Measurements from ENCODE around the gene ABRACL.
"Not testable (repeated sequence)": the region's sequence is repeated elsewhere in the genome, so short reads cannot be mapped to it uniquely, and the experiment has no call there.

ABRACL gene, protein sequence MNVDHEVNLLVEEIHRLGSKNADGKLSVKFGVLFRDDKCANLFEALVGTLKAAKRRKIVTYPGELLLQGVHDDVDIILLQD

DNA sequence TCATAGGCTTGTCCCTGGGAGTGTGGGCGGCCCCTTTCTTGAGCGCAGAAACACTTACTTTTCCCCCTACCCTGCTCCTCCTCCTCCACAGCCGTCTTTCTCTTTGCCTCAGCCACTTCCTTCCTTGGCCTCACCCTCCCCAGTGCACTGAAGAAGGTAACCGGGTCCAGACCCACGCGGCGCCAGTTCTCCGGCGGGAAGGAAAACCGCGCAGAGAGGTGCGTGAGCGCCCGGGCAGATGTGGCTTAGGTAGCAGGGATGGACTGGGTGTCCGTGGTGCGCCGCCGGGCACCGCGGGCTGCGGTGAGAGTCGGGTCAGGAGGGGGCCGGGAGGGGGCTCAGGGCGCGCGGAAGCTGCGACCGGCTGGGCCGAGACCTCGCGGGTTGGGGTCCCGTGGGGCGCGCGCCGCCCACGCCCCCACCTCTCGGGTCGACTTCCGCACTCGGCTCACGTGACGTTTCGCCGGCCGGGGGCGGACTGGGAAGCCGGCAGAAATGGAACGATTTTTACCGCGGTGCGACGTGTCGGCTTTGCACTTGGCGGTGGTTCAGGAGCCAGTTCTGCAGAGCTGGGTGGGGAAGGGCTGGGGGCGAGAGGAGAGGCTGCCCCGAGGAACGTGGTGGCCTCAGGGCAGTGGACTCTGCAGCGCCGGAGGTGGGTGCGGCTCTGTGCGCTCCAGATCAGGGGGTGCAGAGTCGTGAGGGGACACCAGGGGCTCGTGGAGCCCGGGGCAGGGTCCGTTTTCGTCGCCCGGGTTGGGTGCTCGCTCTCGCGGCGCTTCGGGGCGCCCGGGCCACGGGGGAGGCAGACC lies at the start of gene ABRACL:
ABRACL (plus strand) TSS at position 88 of the 812 bp plus-strand sequence. CDS start 5,416 bp downstream, outside the sequence.
- no peak for DNase-seq (ENCODE audit: low read depth)
- peak within 1 kb of the TSS; percentile 67 for H3K4me3 ChIP-seq (ENCODE audit: low read depth, low read length)

DNA sequence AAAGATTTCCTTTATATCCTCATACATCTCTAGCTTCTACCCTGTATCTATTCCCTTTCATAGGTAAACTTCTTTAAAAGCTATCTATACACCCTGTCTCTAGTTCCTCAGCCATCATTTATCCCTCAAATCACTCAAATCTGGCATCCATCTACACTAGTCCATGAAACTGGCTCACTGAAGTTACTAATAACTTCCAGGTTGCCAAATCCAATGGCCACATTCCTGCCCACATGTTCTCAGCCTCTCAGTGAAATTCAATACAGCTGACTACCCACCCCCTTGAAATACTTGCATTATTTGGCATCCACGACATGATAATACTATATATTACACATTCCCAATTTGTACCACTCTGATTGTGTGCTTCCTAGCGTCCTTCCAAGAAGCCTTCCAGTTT lies 49.2 kb upstream of the ABRACL start:
- no peak overlapping the region for H3K4me3 ChIP-seq (ENCODE audit: low read depth, low read length)
- no peak for DNase-seq (ENCODE audit: low read depth)

DNA sequence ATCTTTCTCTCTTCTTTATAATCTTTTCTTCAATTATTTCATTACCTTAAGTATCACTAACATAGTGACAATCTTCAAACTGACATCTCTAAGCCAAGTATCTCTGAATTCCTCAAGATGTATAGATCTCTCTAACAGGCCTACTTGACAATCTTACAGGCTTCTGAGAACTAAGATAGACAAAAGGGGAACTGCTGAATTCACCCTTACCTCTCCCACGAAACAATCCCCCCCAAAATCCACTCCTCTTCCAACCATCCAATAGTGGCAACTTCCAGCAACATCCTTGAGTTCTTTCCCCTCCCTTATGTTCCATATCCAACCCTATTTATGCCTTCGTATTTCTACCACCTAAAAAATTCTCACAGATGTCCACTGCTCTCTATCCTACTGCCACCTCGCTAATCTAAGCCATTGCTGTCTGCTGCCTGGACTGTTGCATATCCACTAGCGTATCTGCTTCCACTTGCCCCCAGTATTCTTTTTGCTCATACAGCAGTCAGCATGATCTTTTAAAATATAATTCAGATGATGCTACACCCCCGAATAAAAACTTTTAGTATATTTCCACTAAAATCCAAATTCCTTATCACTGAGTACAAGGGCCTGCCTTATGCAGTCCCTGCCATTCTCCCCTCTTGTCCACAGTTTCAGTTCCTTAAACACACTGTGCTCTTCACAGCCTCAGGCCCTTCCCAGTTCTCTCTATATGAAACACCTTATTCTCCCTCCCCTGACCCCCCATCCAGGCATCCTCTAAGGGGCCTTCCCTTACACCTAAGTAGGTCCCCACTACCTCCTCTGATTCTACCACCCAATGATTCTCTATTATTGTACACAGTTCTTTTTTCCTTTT lies 48.5 kb upstream of the ABRACL start:
- no peak for DNase-seq (ENCODE audit: low read depth)
- H3K4me3 ChIP-seq (ENCODE audit: low read depth, low read length): no peak overlapping the region

DNA sequence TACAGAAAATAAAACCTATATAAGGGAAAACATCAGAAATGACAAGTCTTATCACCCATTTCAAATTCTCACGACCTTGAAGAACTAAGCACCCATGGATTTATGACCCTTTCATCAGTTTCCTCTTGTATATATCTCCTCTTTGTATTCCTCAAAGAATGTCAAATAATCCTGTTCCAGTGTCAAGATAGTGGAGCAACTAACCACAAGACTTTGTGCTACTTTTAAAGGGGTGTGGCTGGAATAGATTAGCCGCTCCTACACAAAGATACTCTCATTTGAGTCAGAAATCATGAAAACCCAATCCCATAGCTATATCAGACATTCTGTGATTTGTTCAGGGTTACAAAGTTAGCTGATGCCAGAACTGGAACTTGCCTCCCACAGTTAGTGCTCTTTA lies 47.1 kb upstream of the ABRACL start:
- no peak for DNase-seq (ENCODE audit: low read depth)

DNA sequence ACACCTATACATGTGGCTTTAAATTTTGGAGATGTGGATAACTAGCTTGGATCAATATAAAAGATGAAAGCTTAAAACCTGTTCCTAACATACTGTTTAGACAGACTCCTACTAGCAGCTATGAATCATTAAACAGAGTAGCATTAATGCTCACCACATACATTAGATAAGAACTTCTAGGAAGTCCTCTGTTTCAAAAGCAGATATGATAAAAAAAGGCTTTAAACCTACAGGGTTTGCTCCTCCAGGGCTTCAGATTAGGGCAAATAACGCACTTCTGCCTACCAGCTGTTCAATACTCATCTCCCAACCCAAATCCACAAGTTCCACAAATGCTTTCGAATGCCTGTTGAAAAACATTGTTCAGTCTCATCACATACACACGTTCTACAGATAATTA lies 42.0 kb upstream of the ABRACL start:
- H3K4me3 ChIP-seq (ENCODE audit: low read depth, low read length): peak overlapping the region; percentile 84
- no peak for DNase-seq (ENCODE audit: low read depth)

More for the DNA sequence above, 47.1 kb upstream of the ABRACL start:
- no peak overlapping the region for H3K4me3 ChIP-seq (ENCODE audit: low read depth, low read length)

DNA sequence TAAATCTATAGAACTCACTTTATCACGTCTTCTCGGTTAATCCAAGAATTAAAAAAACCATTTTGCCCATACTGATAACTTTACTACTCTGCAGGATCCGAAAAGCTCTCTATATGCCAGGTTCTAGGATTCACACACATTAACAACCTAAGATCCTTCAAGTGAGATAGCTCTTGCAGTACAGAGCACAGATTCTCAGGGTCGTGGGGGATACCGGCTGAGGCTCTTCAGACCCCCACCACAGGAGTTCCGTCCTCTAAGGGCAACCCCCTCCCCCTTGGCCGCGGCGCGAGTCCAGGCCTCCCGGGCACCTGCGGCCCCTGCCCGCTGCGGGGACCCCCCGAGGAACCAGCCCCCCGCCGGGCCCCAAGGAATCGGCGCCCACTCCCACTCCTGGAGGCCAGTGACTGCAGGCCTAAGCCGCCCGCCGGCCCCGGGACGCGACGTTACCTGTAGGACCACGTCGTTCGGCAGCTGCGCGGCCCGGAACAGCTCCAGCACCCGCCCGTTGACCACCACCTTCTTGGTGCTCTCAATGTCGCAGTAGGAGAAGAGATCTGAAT lies 41.4 kb upstream of the ABRACL start:
- DNase-seq (ENCODE audit: low read depth): no peak

DNA sequence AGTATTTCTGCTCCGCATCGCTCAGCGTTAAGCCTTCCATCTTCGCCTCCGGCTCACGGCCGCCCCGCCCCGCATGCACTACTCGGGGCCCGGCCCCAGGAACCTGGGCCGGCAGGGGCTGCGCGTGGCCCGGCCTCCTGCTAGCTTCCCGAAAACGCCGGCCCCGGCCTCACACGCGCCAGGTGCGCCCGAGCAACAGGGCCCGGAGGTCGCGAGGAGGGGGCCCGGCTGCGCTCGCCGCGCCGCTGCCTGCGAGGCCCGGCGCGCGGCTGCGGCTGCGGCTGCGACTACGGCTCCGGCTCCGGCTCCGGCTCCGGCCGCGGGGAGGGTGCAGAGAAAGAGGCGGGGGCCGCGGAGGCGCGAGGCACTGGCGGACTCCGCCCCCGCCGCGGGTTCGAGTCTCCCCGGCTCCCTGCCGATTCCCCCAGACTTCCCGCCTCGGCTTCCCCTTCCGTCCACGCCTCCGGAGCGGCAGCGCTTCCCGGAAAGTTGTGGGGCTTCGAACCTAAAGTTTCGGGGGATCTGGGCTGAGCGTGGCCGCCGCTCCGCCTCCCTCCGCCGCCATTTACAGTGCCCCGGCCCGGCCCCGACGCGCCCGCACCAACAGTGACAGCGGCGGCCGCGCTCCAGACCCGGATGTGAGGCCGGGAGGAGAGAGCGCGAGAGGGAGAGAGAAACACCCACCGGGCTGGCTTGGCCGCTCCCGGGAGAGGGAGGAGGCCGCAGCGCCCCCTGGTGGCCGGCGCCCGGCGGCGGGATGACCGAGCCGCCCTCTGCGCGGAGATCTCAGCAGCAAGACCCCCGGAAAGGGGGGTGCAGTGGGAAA lies 40.7 kb upstream of the ABRACL start, which contains the start of gene REPS1:
REPS1 (minus strand) TSS at position 611 of the 826 bp plus-strand sequence; CDS start at position 40, 571 bp downstream.
- DNase-seq (ENCODE audit: low read depth): peak; percentile 67
- H3K4me3 ChIP-seq (ENCODE audit: low read depth, low read length): peak within 1 kb of the TSS; percentile 84

More for the DNA sequence above, 41.4 kb upstream of the ABRACL start:
- H3K4me3 ChIP-seq (ENCODE audit: low read depth, low read length): peak overlapping the region; percentile 84

DNA sequence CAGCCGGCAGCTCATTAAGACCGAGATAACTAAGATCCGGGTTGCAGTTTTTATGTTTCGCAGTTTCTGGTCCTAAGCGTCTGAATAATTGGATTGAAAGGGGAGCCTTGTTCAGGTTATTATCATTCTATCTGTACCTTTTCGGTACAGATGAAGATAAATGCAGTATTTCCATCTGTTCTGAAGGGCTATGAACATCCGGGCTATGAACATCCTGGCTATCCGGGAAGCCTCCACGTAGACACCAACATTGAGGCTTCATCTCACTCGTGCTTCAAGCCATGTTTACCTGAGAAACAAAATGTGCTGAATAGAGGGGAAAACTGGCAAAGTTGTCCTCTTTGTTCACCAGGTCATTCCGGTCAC lies 40.1 kb upstream of the ABRACL start:
- no peak for DNase-seq (ENCODE audit: low read depth)

DNA sequence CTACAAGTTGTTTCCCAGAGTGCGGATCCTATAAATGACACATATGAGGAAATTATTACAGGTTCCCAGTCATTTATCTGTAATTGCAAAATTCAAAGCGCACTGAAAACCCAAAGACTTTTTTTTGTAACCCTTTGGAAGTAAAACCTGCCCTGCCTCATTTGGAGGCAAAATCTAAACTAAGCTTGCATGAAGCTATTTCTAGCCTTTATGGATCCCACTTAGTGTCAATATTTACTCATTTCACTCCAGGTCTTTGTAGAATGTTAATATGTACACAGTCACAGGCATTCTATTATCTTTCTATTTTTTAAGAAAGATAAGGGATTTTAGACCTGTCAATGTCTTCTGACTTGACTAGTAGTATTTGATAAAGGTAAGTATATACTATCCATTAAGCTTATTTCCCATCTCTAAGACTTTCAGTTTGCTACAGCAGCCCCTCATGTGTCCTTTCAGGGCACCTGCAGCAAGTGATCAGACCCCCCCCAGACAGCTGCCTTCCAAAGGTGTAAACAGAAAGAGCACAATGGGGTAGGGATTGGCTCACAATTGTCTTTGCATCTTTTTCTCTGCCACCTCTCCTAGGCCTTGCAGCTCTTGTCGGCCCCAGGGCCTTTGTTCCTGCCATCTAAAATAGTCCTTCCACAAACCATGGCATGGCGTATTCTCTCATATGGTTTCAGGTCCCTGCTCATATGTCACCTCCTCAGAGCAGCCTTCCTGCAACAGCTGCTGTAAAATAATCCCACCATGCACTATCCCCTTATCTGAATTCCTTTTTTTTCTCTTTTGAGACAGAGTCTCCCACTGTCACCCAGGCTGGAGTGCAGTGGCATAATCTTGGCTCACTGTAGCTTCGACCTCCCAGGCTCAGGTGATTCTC lies 39.2 kb upstream of the ABRACL start:
- no peak overlapping the region for H3K4me3 ChIP-seq (ENCODE audit: low read depth, low read length)
- no peak for DNase-seq (ENCODE audit: low read depth)

More for the DNA sequence above, 40.1 kb upstream of the ABRACL start:
- peak overlapping the region; percentile 84 for H3K4me3 ChIP-seq (ENCODE audit: low read depth, low read length)

DNA sequence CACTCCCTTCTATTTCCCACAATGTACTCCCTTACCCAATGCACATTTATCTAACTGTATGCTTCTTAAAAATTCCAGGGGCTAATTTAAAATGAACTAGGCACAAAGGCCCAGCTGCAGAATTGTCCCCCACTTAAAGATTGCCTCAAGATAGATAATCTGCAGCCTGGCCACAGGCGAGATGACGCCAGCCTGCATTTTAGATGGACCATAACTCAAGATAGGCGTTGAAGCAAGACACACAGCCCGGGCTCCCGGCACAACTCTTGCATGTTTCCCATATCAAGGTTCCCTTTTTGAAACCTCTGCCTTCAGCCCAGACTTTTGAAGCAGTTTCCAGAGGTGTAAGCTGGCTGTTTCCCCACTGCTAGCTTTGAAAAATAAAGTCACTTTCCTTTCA lies 37.3 kb upstream of the ABRACL start:
- no peak for DNase-seq (ENCODE audit: low read depth)
- no peak overlapping the region for H3K4me3 ChIP-seq (ENCODE audit: low read depth, low read length)

DNA sequence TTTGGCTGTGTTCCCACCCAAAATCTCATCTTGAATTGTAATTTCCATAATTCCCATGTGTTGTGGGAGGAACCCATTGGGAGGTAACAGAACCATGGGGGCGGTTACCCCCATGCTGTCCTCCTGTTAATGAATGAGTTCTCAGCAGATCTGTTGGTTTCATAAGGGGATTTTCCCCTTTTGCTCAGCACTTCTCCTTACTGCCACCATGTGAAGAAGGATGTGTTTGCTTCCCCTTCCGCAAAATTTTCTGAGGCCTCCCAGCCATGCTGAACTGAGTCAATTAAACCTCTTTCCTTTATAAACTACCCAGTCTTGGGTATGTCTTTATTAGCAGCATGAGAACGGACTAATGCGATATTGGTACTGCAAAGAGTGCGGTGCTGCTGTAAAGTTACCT lies 35.6 kb upstream of the ABRACL start:
- not testable (repeated sequence) for H3K4me3 ChIP-seq (ENCODE audit: low read depth, low read length); DNase-seq (ENCODE audit: low read depth)

DNA sequence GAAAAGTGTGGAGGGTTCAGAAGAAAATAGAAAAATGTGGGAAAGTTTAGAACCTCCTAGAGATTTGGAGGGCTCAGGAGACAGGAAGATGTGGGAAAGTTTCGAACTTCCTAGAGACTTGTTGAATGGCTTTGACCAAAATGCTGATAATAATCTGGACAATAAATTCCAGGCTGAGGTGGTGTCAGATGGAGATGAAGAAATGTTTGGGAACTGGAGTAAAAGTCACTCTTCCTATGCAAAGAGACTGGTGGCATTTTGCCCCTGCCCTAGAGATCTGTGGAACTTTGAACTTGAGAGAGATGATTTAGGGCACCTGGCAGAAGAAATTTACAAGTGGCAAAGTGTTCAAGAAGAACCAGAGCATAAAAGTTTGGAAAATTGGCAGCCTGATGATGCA lies 35.1 kb upstream of the ABRACL start:
- DNase-seq (ENCODE audit: low read depth); H3K4me3 ChIP-seq (ENCODE audit: low read depth, low read length): not testable (repeated sequence)

DNA sequence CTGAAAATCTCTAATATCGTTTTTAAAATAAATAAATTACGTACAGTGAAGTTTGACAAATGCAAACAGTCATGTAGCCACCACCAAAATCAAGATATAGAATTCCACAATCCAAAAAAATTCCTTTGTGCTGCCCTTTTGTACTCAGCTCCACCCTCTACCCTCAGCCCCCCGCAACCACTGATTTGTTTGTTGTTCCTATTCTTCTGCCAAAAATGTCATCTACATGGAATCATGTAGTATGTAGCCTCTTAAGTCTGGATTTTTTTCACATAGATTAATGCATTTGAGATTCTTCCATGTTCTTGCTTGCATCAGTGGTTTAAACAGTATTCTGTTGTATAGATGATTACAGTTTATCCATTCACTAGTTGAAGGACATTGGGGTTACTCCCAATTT lies 32.0 kb upstream of the ABRACL start:
- DNase-seq (ENCODE audit: low read depth): no peak
- H3K4me3 ChIP-seq (ENCODE audit: low read depth, low read length): no peak overlapping the region

DNA sequence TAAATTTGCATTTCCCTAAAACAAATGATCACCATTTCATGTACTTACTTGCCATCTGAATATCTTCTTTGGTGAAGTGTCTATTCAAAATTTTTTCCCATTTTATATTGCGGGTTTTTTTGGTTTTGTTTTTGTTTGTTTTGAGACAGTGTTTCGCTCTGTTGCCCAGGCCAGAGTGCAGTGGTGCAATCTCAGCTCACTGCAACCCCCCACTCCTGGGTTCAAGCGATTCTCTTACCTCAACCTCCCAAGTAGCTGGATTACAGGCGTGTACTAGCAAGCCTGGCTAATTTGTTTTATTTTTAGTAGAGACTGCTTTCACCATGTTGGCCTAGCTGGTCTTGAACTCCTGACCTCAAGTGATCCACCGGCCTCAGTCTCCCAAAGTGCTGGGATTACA lies 31.4 kb upstream of the ABRACL start:
- H3K4me3 ChIP-seq (ENCODE audit: low read depth, low read length): no peak overlapping the region
- DNase-seq (ENCODE audit: low read depth): no peak

DNA sequence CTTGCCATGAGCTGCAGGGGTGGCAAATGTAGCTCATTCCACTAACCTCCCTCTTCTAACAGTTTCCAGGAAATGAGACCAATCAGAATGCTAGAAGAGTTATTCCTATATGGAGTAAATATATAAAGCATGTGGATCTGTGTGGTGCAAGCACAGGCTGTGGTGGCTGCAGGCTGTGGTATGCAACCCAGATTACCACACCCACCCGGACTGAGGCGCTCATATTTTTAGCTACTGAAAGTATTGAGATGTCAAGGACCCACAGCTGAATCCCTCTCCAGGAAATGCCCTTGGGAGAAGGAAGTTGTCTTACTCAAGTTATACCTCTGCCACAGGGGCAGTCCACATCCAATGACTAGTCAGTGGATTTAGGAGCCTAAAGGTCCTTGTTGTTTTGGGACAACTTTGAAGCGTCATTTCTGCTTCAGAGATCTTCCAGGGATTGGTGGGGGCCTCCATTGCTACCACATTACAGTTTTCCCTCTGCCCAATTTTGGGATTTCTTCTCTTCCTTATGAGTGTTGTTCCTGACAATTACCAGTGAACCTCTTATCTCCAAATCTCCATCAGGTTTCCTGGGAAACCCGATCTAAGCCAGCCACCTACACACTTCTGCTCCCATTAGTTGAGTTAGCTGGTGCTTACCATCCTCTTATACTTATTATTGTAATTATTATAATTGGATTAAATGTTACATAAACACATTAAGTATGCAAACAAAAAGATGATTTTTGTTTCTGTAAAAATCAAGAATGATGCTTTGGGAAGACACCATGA lies 28.4 kb upstream of the ABRACL start:
- no peak for DNase-seq (ENCODE audit: low read depth)
- no peak overlapping the region for H3K4me3 ChIP-seq (ENCODE audit: low read depth, low read length)

DNA sequence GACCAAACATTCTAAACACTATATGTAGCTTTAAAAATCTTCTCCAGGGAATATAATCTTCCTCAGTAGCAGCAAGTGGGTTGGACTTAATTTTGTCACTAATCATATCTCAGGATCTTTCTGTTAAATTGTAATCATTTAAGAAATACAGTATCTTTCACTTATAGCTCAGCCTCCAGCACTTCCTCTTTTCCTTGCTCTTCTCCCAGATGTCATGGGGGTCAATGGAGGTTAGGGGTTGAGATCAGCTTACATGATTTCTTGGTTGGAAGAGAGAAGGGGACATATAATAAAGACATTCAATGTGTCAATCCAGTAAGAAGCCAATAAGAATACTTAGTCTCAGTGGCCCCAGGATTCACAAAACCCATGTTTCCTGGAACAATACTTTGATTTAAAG lies 24.8 kb upstream of the ABRACL start:
- DNase-seq (ENCODE audit: low read depth): no peak
- H3K4me3 ChIP-seq (ENCODE audit: low read depth, low read length): no peak overlapping the region

DNA sequence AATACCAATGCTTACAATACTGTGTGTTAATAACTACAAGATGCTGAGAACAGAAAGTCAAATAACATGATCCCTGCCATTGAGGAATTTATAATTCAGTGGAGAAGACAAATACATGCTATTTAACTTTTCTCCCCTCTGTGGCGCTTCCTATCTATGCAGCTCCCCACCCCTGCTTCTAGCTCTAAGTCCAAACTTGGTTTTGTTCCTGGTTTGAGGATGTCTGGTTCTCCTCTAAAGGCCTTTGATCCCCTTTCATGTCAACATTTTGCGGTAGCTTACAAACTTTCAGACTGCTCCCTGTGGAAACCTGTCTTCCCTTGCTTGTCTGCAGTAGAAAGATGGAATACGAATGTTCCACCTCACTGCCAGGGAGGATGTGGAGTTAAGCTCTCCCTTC lies 22.1 kb upstream of the ABRACL start:
- DNase-seq (ENCODE audit: low read depth): no peak
- no peak overlapping the region for H3K4me3 ChIP-seq (ENCODE audit: low read depth, low read length)

Data from skeletal muscle cell (primary cell).